AG10803 (cell line): Measurements from ENCODE around the gene GDF10.

ENCODE experiments used
- DNase-seq: peaks from one replicate; pipeline ENCODE4 v3.0.0; 2010; ENCODE audit warnings: low read depth
- H3K4me3 ChIP-seq: 2 replicates; pipeline ENCODE4 v1.5.1; 2011; ENCODE audit warnings: mild to moderate bottlenecking, low read length, control low read depth
- CTCF ChIP-seq: conservative IDR thresholded peaks from 2 replicates; pipeline ENCODE4 v1.5.1; 2011; ENCODE audit warnings: mild to moderate bottlenecking, low read length, control low read depth, inconsistent platforms

GDF10 gene

GRCh38 chr10:47320812-47321211 is 20.8 kb downstream of the GDF10 start:
- no peak for TF ChIP-seq CTCF
- no peak overlapping the region for H3K4me3 ChIP-seq
- no peak for DNase-seq

- TF ChIP-seq CTCF: no peak
- DNase-seq: no peak
- H3K4me3 ChIP-seq: no peak overlapping the region
These were observed 21.7 kb downstream of the GDF10 start for GRCh38 chr10:47321521-47322195.

GRCh38 chr10:47322300-47323061 is 22.5 kb downstream of the GDF10 start, which contains the start of gene GDF2:
Gene GDF2, plus strand, starts transcription at chr10:47322454. Its CDS starts 215 bp downstream, at chr10:47322669.
- no peak for DNase-seq

GRCh38 chr10:47323087-47323486 is 23.1 kb downstream of the GDF10 start:
- no peak for TF ChIP-seq CTCF
- no peak overlapping the region for H3K4me3 ChIP-seq
- DNase-seq: no peak

More at GRCh38 chr10:47322300-47323061, 22.5 kb downstream of the GDF10 start, which contains the start of gene GDF2:
- no peak within 1 kb of the TSS for H3K4me3 ChIP-seq
- no peak for TF ChIP-seq CTCF

- no peak for DNase-seq
- H3K4me3 ChIP-seq: no peak overlapping the region
- no peak for TF ChIP-seq CTCF
These were observed 23.8 kb downstream of the GDF10 start for GRCh38 chr10:47323636-47324296.

- DNase-seq: no peak
- TF ChIP-seq CTCF: no peak
These were observed 25.6 kb downstream of the GDF10 start for GRCh38 chr10:47325303-47326291.

More at GRCh38 chr10:47325303-47326291, 25.6 kb downstream of the GDF10 start:
- no peak overlapping the region for H3K4me3 ChIP-seq
